Heart right ventricle (tissue), 16 donors: ENCODE measurements around the gene HELT. TPM values are rescaled to one million over a fixed set of nuclear protein-coding genes. Genes with fewer than 3 reads are reported as not detected.
A peak's percentile ranks its signal among the peaks of the same experiment; 100 is the strongest.

Experiments used
- ATAC-seq, 8 donors: fragments of 200-7000 bp; cut with Tn5 transposase; one replicate each; pipeline ENCODE4 v1.9.1; 2020; ENCODE audit warnings: mild to moderate bottlenecking in 8 of 8, moderate library complexity in 8 of 8, moderate number of reproducible peaks in 1 of 8
- DNase-seq, 2 donors: peaks; one replicate each; pipeline ENCODE4 v3.0.0-alpha.2; 2020
- H3K27ac ChIP-seq, 10 donors: fragments of 200-600 bp; sonication (generic) in 2 of 10; one replicate each; pipeline versions ENCODE4 v1.5.0 to v1.8.0; 2020 to 2022; ENCODE audit warnings: mild to moderate bottlenecking in 3 of 10
- H3K27me3 ChIP-seq, 7 donors: fragments of 200-600 bp; one replicate each; pipeline ENCODE4 v1.8.0; 2021 to 2022; ENCODE audit warnings: mild to moderate bottlenecking in 2 of 7
- H3K36me3 ChIP-seq, 9 donors: fragments of 200-600 bp; sonication (generic) in 1 of 9; one replicate each; pipeline versions ENCODE4 v1.5.0 to v1.8.0; 2020 to 2022; ENCODE audit warnings: mild to moderate bottlenecking in 2 of 9
- H3K4me1 ChIP-seq, 9 donors: fragments of 200-600 bp; sonication (generic) in 1 of 9; one replicate each; pipeline versions ENCODE4 v1.5.0 to v1.8.0; 2020 to 2022; ENCODE audit warnings: mild to moderate bottlenecking in 4 of 9
- H3K4me3 ChIP-seq, 10 donors: fragments of 200-600 bp; sonication (generic) in 2 of 10; one replicate each; pipeline versions ENCODE4 v1.5.0 to v1.8.0; 2020 to 2022; ENCODE audit warnings: mild to moderate bottlenecking in 7 of 10, moderate library complexity in 2 of 10
- H3K9me3 ChIP-seq, 11 donors: fragments of 200-600 bp in 10 of 11; sonication (generic) in 2 of 11; one replicate each; pipeline versions ENCODE4 v1.5.0 to v1.8.0; 2013 to 2022; ENCODE audit warnings: mild to moderate bottlenecking in 2 of 11, control low read depth in 1 of 11, moderate library complexity in 1 of 11
- CTCF ChIP-seq, 9 donors: fragments of 200-600 bp; sonication (generic) in 2 of 9; IDR thresholded peaks; one replicate each; pipeline versions ENCODE4 v1.5.0 to v1.8.0; 2021 to 2022; ENCODE audit warnings: antibody characterized with exemption in 9 of 9, mild to moderate bottlenecking in 5 of 9, moderate library complexity in 1 of 9
- WGBS, 2 donors: extraction: QIAGEN DNeasy Blood & Tissue Kit; methylation state at CpG; one replicate each; pipeline ENCODE4 v1.1.7; 2013; ENCODE audit warnings: inconsistent platforms in 1 of 2; 5-methylcytosine and 5-hydroxymethylcytosine counted together
- intact Hi-C, 10 donors: fragments of 100-400 bp; cut with DNase I; formaldehyde crosslinking; loops; one replicate each; pipeline versions ENCODE4 v1.11.1 to v1.14.2; 2022
- polyA plus RNA-seq, 2 donors: library from polyadenylated mRNA; stranded (reverse); fragments of 200-250 nt; gene quantifications; one replicate each; pipeline ENCODE4 v1.2.3, GENCODE V29; 2013
- total RNA-seq, 10 donors: library from RNA; stranded (reverse); fragmentation: NEBNext Ultra II Directional in 3 of 10; extraction: Animal tissue kit (Norgen Biotek cat#: 25700) in 3 of 10; gene quantifications; one replicate each; pipeline versions ENCODE4 v1.2.1 to v1.2.4, GENCODE V29; 2021 to 2023
- donor health status: Arrhythmogenic right ventricular cardiomyopathy.
- donor health status: ischemic (EF 13 %, LVEDD 7.1; RV severe dilation, severe dysfunction).
- donor health status: healthy with polysubstance abuse.
- donor health status: DM: no; HTN: yes; CAD: no.
- donor health status: DM: no; HTN: no; CAD: no.
- donor health status: ischemic (EF 25% LVEDD 6.9; RV normal size, moderate dysfunction).
- donor health status: ischemic (EF 25% LVEDD 5.7; RV mildly dilated, moderate dysfunction).
- donor health status: healthy.
- donor health status: DM: yes; HTN: yes; CAD: no.
- donor health status: Ischemic cardiomyopathy.
- donor health status: ischemic (EF 35%, LVEDD 5.7; RV mildly dilated, moderate dysfunction).
- donor health status: nonischemic (EF 11% LVEDD 7.7; RV severe dilation, severe dysfunction).
- donor health status: DM: yes; HTN: yes; CAD: no.
- donor health status: PGD.
- donor health status: ischemic (EF 29% LVEDD 5.4; RV normal size, mild dysfunction).
- donor health status: nonischemic (EF 23%, LVEDD 6.1; RV moderate dilation, normal function).

The HELT gene
- total and polyA plus RNA-seq, 12 donors: not detected

- ATAC-seq (no peak), DNase-seq (no peak)
- Histone ChIP-seq H3K4me1 (peaks cover 8 to 58% (median 24%) of the 10 kb centered on the region in 9 donors), H3K27ac (no peak overlapping the region), H3K4me3 (peak overlapping the region in 6 of 10 donors; percentile 3 to 42 (median 28)), H3K9me3 (no peaks in the 10 kb centered on the region), H3K27me3 (peaks cover 34 to 100% (median 99%) of the 10 kb centered on the region in 7 donors), H3K36me3 (no peaks in the 10 kb centered on the region)
- intact Hi-C loops: no loop called here
- no peak for TF ChIP-seq CTCF (IDR thresholded peaks at IDR 0.05)
- WGBS, 2 donors: 1 to 2% methylated on average over 57 of the region's 57 CpGs
These were observed 1.4 kb downstream of the HELT start for GRCh38 chr4:185019456-185020292.

GRCh38 chr4:185020293-185020808, 2.1 kb downstream of the HELT start:
- intact Hi-C loops: no loop called here
- ATAC-seq (peak in 2 of 8 donors; percentile 39 to 44), DNase-seq (no peak)
- Histone ChIP-seq H3K27me3 (peaks cover 34 to 100% (median 99%) of the 10 kb centered on the region in 7 donors), H3K27ac (no peak overlapping the region), H3K9me3 (no peaks in the 10 kb centered on the region), H3K4me1 (peaks cover 8 to 58% (median 24%) of the 10 kb centered on the region in 9 donors), H3K4me3 (peak overlapping the region in 6 of 10 donors; percentile 3 to 42 (median 28)), H3K36me3 (no peaks in the 10 kb centered on the region)
- TF ChIP-seq CTCF (IDR thresholded peaks at IDR 0.05): no peak
- 1% methylated on average over 48 of the region's 48 CpGs for WGBS, 2 donors

GRCh38 chr4:185020863-185021761, 2.8 kb downstream of the HELT start:
- intact Hi-C loops: no loop called here
- ATAC-seq (no peak), DNase-seq (no peak)
- TF ChIP-seq CTCF (IDR thresholded peaks at IDR 0.05): no peak
- H3K4me1 ChIP-seq: peaks cover 8 to 55% (median 24%) of the 10 kb centered on the region in 9 donors
- 1 to 2% methylated on average over 55 of the region's 55 CpGs for WGBS, 2 donors
- no peaks in the 10 kb centered on the region for H3K9me3 ChIP-seq
- H3K4me3 ChIP-seq: peak overlapping the region in 5 of 10 donors; percentile 1 to 42 (median 32)
- no peak overlapping the region for H3K27ac ChIP-seq
- H3K36me3 ChIP-seq: no peaks in the 10 kb centered on the region
- H3K27me3 ChIP-seq: peaks cover 28 to 100% (median 98%) of the 10 kb centered on the region in 7 donors

- Histone ChIP-seq H3K36me3 (no peaks in the 10 kb centered on the region), H3K4me3 (no peak overlapping the region), H3K9me3 (no peaks in the 10 kb centered on the region), H3K4me1 (peaks cover 8 to 32% (median 18%) of the 10 kb centered on the region in 9 donors), H3K27ac (no peak overlapping the region), H3K27me3 (peaks cover 22 to 93% (median 80%) of the 10 kb centered on the region in 7 donors)
- ATAC-seq (no peak), DNase-seq (no peak)
- intact Hi-C loops: no loop called here
- TF ChIP-seq CTCF (IDR thresholded peaks at IDR 0.05): no peak
- 49 to 51% methylated on average over 9 of the region's 9 CpGs for WGBS, 2 donors
These were observed 5.2 kb downstream of the HELT start for GRCh38 chr4:185023471-185023870.
